ENCODE measurements around the gene MYO6. TPM values are rescaled to one million over a fixed set of nuclear protein-coding genes. Genes with fewer than 3 reads are reported as not detected.

Gene MYO6
- total RNA-seq, 1 donor from 2014 or later: 0.44 TPM

DNA sequence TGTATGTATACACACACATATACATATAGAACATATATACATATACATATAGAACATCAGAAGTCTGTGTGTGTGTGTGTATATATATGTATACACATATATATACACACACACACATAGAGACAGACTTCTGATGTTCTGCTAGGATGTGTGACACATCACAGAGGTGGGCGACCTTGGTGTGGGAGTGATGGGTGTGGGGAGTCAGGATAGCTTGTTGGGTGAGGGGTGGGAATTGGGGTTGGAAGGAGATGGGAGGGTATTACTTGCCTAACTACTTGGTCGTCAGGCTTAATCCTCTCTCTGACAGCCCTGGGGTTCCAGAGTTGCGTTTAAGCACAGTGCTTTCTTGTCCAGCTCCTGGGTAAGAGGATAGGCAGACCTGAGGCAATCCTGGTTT, 8.3 kb downstream of the MYO6 start:
- ChIA-PET CTCF (no interaction called here), POLR2A (no interaction called here)
- no peak overlapping the region for H3K27ac Mint-ChIP-seq
- intact Hi-C loops (cut with micrococcal nuclease): no loop called here
- H3K27me3 Mint-ChIP-seq: peaks cover 55% of the 10 kb centered on the region
- no peak for DNase-seq
- no peaks in the 10 kb centered on the region for H3K9me3 Mint-ChIP-seq
- H3K4me1 Mint-ChIP-seq: no peaks in the 10 kb centered on the region
- ATAC-seq (ENCODE audit: low read depth): no peak
- no peak overlapping the region for H3K4me3 Mint-ChIP-seq
- TF ChIP-seq, protein P1, sequence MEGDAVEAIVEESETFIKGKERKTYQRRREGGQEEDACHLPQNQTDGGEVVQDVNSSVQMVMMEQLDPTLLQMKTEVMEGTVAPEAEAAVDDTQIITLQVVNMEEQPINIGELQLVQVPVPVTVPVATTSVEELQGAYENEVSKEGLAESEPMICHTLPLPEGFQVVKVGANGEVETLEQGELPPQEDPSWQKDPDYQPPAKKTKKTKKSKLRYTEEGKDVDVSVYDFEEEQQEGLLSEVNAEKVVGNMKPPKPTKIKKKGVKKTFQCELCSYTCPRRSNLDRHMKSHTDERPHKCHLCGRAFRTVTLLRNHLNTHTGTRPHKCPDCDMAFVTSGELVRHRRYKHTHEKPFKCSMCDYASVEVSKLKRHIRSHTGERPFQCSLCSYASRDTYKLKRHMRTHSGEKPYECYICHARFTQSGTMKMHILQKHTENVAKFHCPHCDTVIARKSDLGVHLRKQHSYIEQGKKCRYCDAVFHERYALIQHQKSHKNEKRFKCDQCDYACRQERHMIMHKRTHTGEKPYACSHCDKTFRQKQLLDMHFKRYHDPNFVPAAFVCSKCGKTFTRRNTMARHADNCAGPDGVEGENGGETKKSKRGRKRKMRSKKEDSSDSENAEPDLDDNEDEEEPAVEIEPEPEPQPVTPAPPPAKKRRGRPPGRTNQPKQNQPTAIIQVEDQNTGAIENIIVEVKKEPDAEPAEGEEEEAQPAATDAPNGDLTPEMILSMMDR (IDR thresholded peaks at IDR 0.05): no peak
- no peaks in the 10 kb centered on the region for H3K36me3 Mint-ChIP-seq (ENCODE audit: low read depth)

DNA sequence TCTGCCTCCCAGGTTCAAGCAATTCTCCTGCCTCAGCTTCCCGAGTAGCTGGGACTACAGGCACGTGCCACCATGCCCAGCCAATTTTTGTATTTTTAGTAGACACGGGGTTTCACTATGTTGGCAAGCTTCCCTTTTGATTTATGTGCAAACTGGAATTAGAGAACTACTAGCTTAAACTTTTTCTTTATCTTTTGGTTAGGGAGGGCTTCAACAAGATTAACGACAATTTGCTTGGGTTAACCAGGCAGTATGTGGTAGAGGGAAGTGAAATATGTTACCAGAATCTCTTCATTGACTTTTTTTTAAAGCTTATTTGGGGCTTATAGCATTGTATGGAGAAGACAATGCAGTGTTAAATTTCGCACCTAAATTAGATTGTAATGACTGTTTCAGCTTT, 9.0 kb downstream of the MYO6 start:
- POLR2A ChIA-PET: no interaction called here
- no peaks in the 10 kb centered on the region for H3K36me3 Mint-ChIP-seq (ENCODE audit: low read depth)
- intact Hi-C loops (cut with micrococcal nuclease): no loop called here
- H3K27me3 Mint-ChIP-seq: peaks cover 50% of the 10 kb centered on the region
- CTCF ChIA-PET: no interaction called here
- TF ChIP-seq, protein P1 (IDR thresholded peaks at IDR 0.05): no peak
- H3K4me3 Mint-ChIP-seq: no peak overlapping the region
- no peaks in the 10 kb centered on the region for H3K4me1 Mint-ChIP-seq
- ATAC-seq (ENCODE audit: low read depth): no peak
- H3K27ac Mint-ChIP-seq: no peak overlapping the region
- H3K9me3 Mint-ChIP-seq: no peaks in the 10 kb centered on the region
- DNase-seq: no peak

DNA sequence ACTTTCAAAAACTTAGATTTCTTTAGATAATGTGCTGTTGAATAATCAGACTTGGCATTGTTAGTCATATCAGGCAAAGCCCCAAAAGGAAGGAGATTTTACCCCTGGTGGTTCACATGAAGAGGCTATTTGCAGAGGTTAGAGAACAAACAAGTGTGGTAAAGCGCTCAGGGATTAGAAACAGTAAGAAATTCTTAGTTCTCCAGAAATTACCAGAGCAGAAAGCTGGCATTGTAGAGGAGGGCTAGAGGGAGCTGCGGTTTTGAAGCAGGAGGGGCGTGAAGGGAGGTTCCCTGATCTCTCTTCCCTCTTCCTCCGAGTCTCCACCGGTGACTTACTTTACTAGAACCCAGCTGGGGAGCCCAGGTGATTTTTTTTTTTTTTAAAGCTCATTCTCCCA, 10.2 kb downstream of the MYO6 start:
- Mint-ChIP-seq H3K27me3 (peaks cover 51% of the 10 kb centered on the region), H3K4me1 (no peaks in the 10 kb centered on the region), H3K9me3 (no peaks in the 10 kb centered on the region), H3K36me3 (ENCODE audit: low read depth) (no peaks in the 10 kb centered on the region), H3K27ac (no peak overlapping the region), H3K4me3 (no peak overlapping the region)
- DNase-seq (no peak), ATAC-seq (ENCODE audit: low read depth) (no peak)
- TF ChIP-seq, protein P1 (IDR thresholded peaks at IDR 0.05): no peak
- CTCF ChIA-PET: no interaction called here
- intact Hi-C loops (cut with micrococcal nuclease): no loop called here
- POLR2A ChIA-PET: no interaction called here

DNA sequence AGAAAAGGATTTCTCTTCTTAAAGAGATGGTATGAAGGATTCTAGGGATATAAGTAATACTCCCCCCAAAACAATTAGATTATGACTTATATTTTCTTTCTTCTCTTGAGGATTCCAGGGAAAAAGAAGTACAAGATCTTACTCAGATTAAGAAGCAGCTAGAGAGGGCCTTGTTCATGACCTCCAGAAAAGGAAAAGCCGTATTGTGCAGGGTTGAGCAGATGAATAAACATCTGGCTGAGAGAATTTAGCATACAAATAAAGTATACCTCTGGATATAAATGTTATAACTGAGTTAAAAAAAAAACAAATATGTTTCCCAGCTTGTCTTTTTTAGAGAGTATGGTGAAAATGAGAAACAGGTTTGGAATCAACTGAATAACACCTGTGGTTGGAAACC, 11.3 kb downstream of the MYO6 start:
- ATAC-seq (ENCODE audit: low read depth): no peak
- Mint-ChIP-seq H3K36me3 (ENCODE audit: low read depth) (no peaks in the 10 kb centered on the region), H3K27ac (no peak overlapping the region), H3K27me3 (peaks cover 51% of the 10 kb centered on the region), H3K9me3 (no peaks in the 10 kb centered on the region), H3K4me1 (no peaks in the 10 kb centered on the region), H3K4me3 (no peak overlapping the region)
- ChIA-PET POLR2A (no interaction called here), CTCF (interaction anchor here (0.8 kb wide), 1 partner anchor 14 kb away, joined by 4 read pairs; no protein-coding TSS in a partner anchor)
- DNase-seq: no peak
- TF ChIP-seq, protein P1 (IDR thresholded peaks at IDR 0.05): no peak
- intact Hi-C loops (cut with micrococcal nuclease): no loop called here

DNA sequence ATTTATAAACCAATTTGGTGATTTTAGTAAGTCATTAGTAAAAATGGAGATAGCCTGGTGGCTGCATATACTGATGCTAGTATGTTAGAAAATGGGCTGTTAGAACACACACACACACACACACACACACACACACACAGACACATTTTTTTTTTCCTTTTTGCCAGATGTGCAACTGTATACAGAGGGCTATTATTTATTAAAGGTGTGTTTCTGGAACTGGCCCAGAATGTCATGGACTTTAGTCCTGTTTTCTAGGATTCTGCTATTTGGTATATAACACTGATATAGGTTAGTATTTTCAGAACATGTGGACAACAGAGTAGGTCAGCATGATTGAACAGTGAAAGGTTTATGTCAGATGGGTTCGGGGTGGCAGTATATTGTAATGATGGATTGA, 12.4 kb downstream of the MYO6 start:
- DNase-seq (no peak), ATAC-seq (ENCODE audit: low read depth) (no peak)
- ChIA-PET POLR2A (no interaction called here), CTCF (no interaction called here)
- Mint-ChIP-seq H3K4me3 (no peak overlapping the region), H3K4me1 (no peaks in the 10 kb centered on the region), H3K9me3 (no peaks in the 10 kb centered on the region), H3K27ac (no peak overlapping the region), H3K27me3 (peaks cover 41% of the 10 kb centered on the region), H3K36me3 (ENCODE audit: low read depth) (no peaks in the 10 kb centered on the region)
- TF ChIP-seq, protein P1 (IDR thresholded peaks at IDR 0.05): no peak
- intact Hi-C loops (cut with micrococcal nuclease): no loop called here

Measured in activated B cell treated with CpG ODN at 0.5 μM for 24 hours (primary cell).